ENCODE results near the gene ATP8B1. TPM values are rescaled to one million over a fixed set of nuclear protein-coding genes. Genes with fewer than 3 reads are reported as not detected.

ATP8B1 gene
- polyA plus RNA-seq (2011; rRNA removed) (23.4 and 23.7 TPM in 2 replicates), polyA plus RNA-seq (2017; fragmentation: RNase III; extraction: RNeasy Plus Mini Kit Qiagen cat#74134 plus additional on column Dnase treatment) (7.1 to 8.8 TPM (median 7.1 TPM) in 3 replicates), polyA minus RNA-seq (2011; rRNA and poly(A)+ RNA removed) (20.1 TPM in 2 replicates)
- 5.2 and 6.4 TPM in 2 replicates for polyA plus RNA-seq (2012; cell fraction: cytosol; rRNA removed)
- polyA plus RNA-seq (2012; cell fraction: nucleus; rRNA removed), result 5.4 and 6.7 TPM in 2 replicates

- POLR2A ChIA-PET, result interaction anchor here (0.7 kb wide), 1 partner anchor 43 kb away, joined by 3 read pairs; no protein-coding TSS in a partner anchor
Observed at GRCh38 chr18:57803103-57803969, at the start of gene ATP8B1. Gene ATP8B1 (minus strand): TSS chr18:57803315. CDS start chr18:57731807, 71,508 bp downstream.

More at GRCh38 chr18:57803103-57803969, at the start of gene ATP8B1:
- Histone ChIP-seq H3K4me1 (peaks cover 51% of the 10 kb centered on the region), H3K4me2 (peak within 1 kb of the TSS; percentile 96), H3K27ac (peak within 1 kb of the TSS; percentile 88 to 93), H3K4me3 (peak within 1 kb of the TSS; percentile 87), H3K9me3 (no peaks in the 10 kb centered on the region)
- CTCF ChIA-PET, result interaction anchor here (0.7 to 1.2 kb wide), 4 partner anchors 23 to 318 kb away, joined by 3 to 5 read pairs (median 3); no protein-coding TSS in a partner anchor
- WGBS (ENCODE audit: missing lambda C conversion rate), result 10% methylated on average over 42 of the region's 77 CpGs
- peak; percentile 90 to 93 for ATAC-seq
- DNase-seq (ENCODE audit: low read depth in 1 of 2, low spot score in 1 of 2), result peak; percentile 55 to 66
- no peak for FAIRE-seq
- TF ChIP-seq RCOR1 (IDR thresholded peaks at IDR 0.05; ENCODE audit: low read depth, low read length) (no peak), E2F6 (IDR thresholded peaks at IDR 0.05; ENCODE audit: borderline replicate concordance, low read depth) (peak; percentile 69; the same call in 1 of the 2 replicates), EHF (CRISPR knock-in tag; IDR thresholded peaks at IDR 0.05) (no peak), RAD21 (conservative IDR thresholded peaks at IDR 0.05 in 1 of 2, IDR thresholded peaks at IDR 0.05 in 1 of 2) (peak in 1 of 2 experiments; percentile 2; a peak in 1 of 5 replicates), ZC3H11A (IDR thresholded peaks at IDR 0.05) (no peak), POLR2AphosphoS2 (conservative IDR thresholded peaks at IDR 0.05; ENCODE audit: low read length) (no peak), HOXB5 (CRISPR knock-in tag; IDR thresholded peaks at IDR 0.05) (no peak), ATOH8 (CRISPR knock-in tag; IDR thresholded peaks at IDR 0.05; ENCODE audit: low read depth) (no peak), SMC3 (IDR thresholded peaks at IDR 0.05) (peak; percentile 11; the same call in 1 of the 3 replicates), NPAS2 (CRISPR knock-in tag; IDR thresholded peaks at IDR 0.05; ENCODE audit: borderline replicate concordance) (no peak), CBX8 (IDR thresholded peaks at IDR 0.05) (no peak), HMGXB4 (CRISPR knock-in tag; IDR thresholded peaks at IDR 0.05; ENCODE audit: borderline replicate concordance) (no peak), PHF8 (IDR thresholded peaks at IDR 0.05; ENCODE audit: borderline replicate concordance, low read depth) (0 out of 2 replicates have a peak, but pooled peaks have one; percentile 24), POLR2A (IDR thresholded peaks at IDR 0.05; ENCODE audit: low read length) (peak; percentile 47; the same call in 1 of the 2 replicates), JUNB (IDR thresholded peaks at IDR 0.05) (no peak), ZFP36 (IDR thresholded peaks at IDR 0.05; ENCODE audit: borderline replicate concordance, partially characterized antibody) (no peak), MYC (IDR thresholded peaks at IDR 0.05; ENCODE audit: borderline replicate concordance, low read length) (no peak), KDM1A (IDR thresholded peaks at IDR 0.05; ENCODE audit: low read depth) (no peak), BCL3 (IDR thresholded peaks at IDR 0.05) (0 out of 3 replicates have a peak, but pooled peaks have one; percentile 34), MAFK (IDR thresholded peaks at IDR 0.05; ENCODE audit: partially characterized antibody) (no peak), KDM5A (IDR thresholded peaks at IDR 0.05) (no peak), FOSB (CRISPR knock-in tag; IDR thresholded peaks at IDR 0.05) (no peak), CHD2 (IDR thresholded peaks at IDR 0.05; ENCODE audit: low read length, partially characterized antibody) (no peak), CHD4 (IDR thresholded peaks at IDR 0.05; ENCODE audit: borderline replicate concordance) (no peak), MAX (IDR thresholded peaks at IDR 0.05) (no peak), HOXB13 (CRISPR knock-in tag; IDR thresholded peaks at IDR 0.05; ENCODE audit: low read depth) (no peak), REST (IDR thresholded peaks at IDR 0.05) (no peak)
- TF ChIP-seq, protein P1, sequence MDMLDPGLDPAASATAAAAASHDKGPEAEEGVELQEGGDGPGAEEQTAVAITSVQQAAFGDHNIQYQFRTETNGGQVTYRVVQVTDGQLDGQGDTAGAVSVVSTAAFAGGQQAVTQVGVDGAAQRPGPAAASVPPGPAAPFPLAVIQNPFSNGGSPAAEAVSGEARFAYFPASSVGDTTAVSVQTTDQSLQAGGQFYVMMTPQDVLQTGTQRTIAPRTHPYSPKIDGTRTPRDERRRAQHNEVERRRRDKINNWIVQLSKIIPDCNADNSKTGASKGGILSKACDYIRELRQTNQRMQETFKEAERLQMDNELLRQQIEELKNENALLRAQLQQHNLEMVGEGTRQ (IDR thresholded peaks at IDR 0.05), result no peak

Data from A549 (cell line).